Measurements from ENCODE around the gene USP9X. TPM values are rescaled to one million over a fixed set of nuclear protein-coding genes. Genes with fewer than 3 reads are reported as not detected.

USP9X gene
- total RNA-seq, 4 donors from 2014 or later = 50.4 to 77.6 (median 58.4) TPM

- TF ChIP-seq POLR2A (IDR thresholded peaks at IDR 0.05) = no peak
- TF ChIP-seq CTCF (IDR thresholded peaks at IDR 0.05) = no peak
- no peak overlapping the region for H3K4me3 ChIP-seq (ENCODE audit: low read depth, poor library complexity, severe bottlenecking)
- intact Hi-C loops (cut with DNase I; ENCODE audit: low total_unique reads) = no loop called here
- no peak for DNase-seq (ENCODE audit: low spot score in 2 of 2)
- WGBS, 2 donors = 94 to 97% methylated on average over 30 of the region's 30 CpGs
Observed at GRCh38 chrX:41076742-41077141, 8.5 kb upstream of the USP9X start.

- 67 to 68% methylated on average over 2 of the region's 2 CpGs for WGBS, 2 donors
- no peak for DNase-seq (ENCODE audit: low spot score in 2 of 2)
- TF ChIP-seq CTCF (IDR thresholded peaks at IDR 0.05) (no peak), POLR2A (IDR thresholded peaks at IDR 0.05) (no peak)
- intact Hi-C loops (cut with DNase I; ENCODE audit: low total_unique reads) = no loop called here
- no peak overlapping the region for H3K4me3 ChIP-seq (ENCODE audit: low read depth, poor library complexity, severe bottlenecking)
Observed at GRCh38 chrX:41081821-41082220, 3.4 kb upstream of the USP9X start.

- H3K4me3 ChIP-seq (ENCODE audit: low read depth, poor library complexity, severe bottlenecking) = no peak overlapping the region
- no peak for DNase-seq (ENCODE audit: low spot score in 2 of 2)
- WGBS, 2 donors = 69 to 80% methylated on average over 3 of the region's 3 CpGs
- intact Hi-C loops (cut with DNase I; ENCODE audit: low total_unique reads) = no loop called here
- TF ChIP-seq CTCF (IDR thresholded peaks at IDR 0.05) (no peak), POLR2A (IDR thresholded peaks at IDR 0.05) (no peak)
Observed at GRCh38 chrX:41082783-41083182, 2.5 kb upstream of the USP9X start.

GRCh38 chrX:41084044-41084892 is 977 bp upstream of the USP9X start:
- peak in 1 of 3 donors; percentile 9 for TF ChIP-seq CTCF (IDR thresholded peaks at IDR 0.05)
- TF ChIP-seq POLR2A (IDR thresholded peaks at IDR 0.05) = peak in 1 of 2 donors; percentile 45
- WGBS, 2 donors = 0 to 1% methylated on average over 21 to 46 of the region's 58 CpGs
- H3K4me3 ChIP-seq (ENCODE audit: low read depth, poor library complexity, severe bottlenecking) = peak overlapping the region; percentile 45
- intact Hi-C loops (cut with DNase I; ENCODE audit: low total_unique reads) = no loop called here
- DNase-seq (ENCODE audit: low spot score in 2 of 2) = peak; percentile 93 to 100

- 0% methylated on average over 20 of the region's 39 CpGs; no CpG with 5 or more reads in 1 of the 2 donors for WGBS, 2 donors
- TF ChIP-seq POLR2A (IDR thresholded peaks at IDR 0.05) = no peak
- TF ChIP-seq CTCF (IDR thresholded peaks at IDR 0.05) = no peak
- intact Hi-C loops (cut with DNase I; ENCODE audit: low total_unique reads) = no loop called here
- peak overlapping the region; percentile 85 for H3K4me3 ChIP-seq (ENCODE audit: low read depth, poor library complexity, severe bottlenecking)
- peak in 1 of 2 donors; percentile 28 for DNase-seq (ENCODE audit: low spot score in 2 of 2)
Observed at GRCh38 chrX:41085512-41085877, 250 bp downstream of the USP9X start.

Data from lower leg skin (tissue), 4 donors.